ENCODE results near the gene ETDC.

Gene ETDC

GRCh38 chrX:135295238-135295943, 13.9 kb upstream of the ETDC start:
- H3K4me3 ChIP-seq (ENCODE audit: low read depth, low read length) = peak overlapping the region; percentile 35
- TF ChIP-seq CTCF (IDR thresholded peaks at IDR 0.05; ENCODE audit: low read depth, low read length, missing control alignments) = no peak
- in situ Hi-C loops (cut with HindIII; ENCODE audit: low sequenced_read_pairs) = no loop called here
- peak; percentile 1 for DNase-seq (ENCODE audit: low read depth)

GRCh38 chrX:135295944-135296305, 13.4 kb upstream of the ETDC start:
- no peak for DNase-seq (ENCODE audit: low read depth)
- in situ Hi-C loops (cut with HindIII; ENCODE audit: low sequenced_read_pairs) = no loop called here
- H3K4me3 ChIP-seq (ENCODE audit: low read depth, low read length) = peak overlapping the region; percentile 35
- no peak for TF ChIP-seq CTCF (IDR thresholded peaks at IDR 0.05; ENCODE audit: low read depth, low read length, missing control alignments)

GRCh38 chrX:135302269-135302873, 6.9 kb upstream of the ETDC start:
- TF ChIP-seq CTCF (IDR thresholded peaks at IDR 0.05; ENCODE audit: low read depth, low read length, missing control alignments) = no peak
- H3K4me3 ChIP-seq (ENCODE audit: low read depth, low read length) = no peak overlapping the region
- no peak for DNase-seq (ENCODE audit: low read depth)
- in situ Hi-C loops (cut with HindIII; ENCODE audit: low sequenced_read_pairs) = no loop called here

- no peak for TF ChIP-seq CTCF (IDR thresholded peaks at IDR 0.05; ENCODE audit: low read depth, low read length, missing control alignments)
- DNase-seq (ENCODE audit: low read depth) = no peak
- H3K4me3 ChIP-seq (ENCODE audit: low read depth, low read length) = no peak overlapping the region
- in situ Hi-C loops (cut with HindIII; ENCODE audit: low sequenced_read_pairs) = no loop called here
These were observed 4.5 kb upstream of the ETDC start for GRCh38 chrX:135304741-135305140.

GRCh38 chrX:135307171-135307570, 2.1 kb upstream of the ETDC start:
- no peak for DNase-seq (ENCODE audit: low read depth)
- no peak for TF ChIP-seq CTCF (IDR thresholded peaks at IDR 0.05; ENCODE audit: low read depth, low read length, missing control alignments)
- H3K4me3 ChIP-seq (ENCODE audit: low read depth, low read length) = no peak overlapping the region
- in situ Hi-C loops (cut with HindIII; ENCODE audit: low sequenced_read_pairs) = no loop called here

GRCh38 chrX:135308345-135308855, 880 bp upstream of the ETDC start:
- no peak overlapping the region for H3K4me3 ChIP-seq (ENCODE audit: low read depth, low read length)
- in situ Hi-C loops (cut with HindIII; ENCODE audit: low sequenced_read_pairs) = no loop called here
- no peak for DNase-seq (ENCODE audit: low read depth)
- TF ChIP-seq CTCF (IDR thresholded peaks at IDR 0.05; ENCODE audit: low read depth, low read length, missing control alignments) = no peak
